ENCODE measurements around the gene EML6. TPM values are rescaled to one million over a fixed set of nuclear protein-coding genes. Genes with fewer than 3 reads are reported as not detected.

The EML6 gene
- total and polyA plus RNA-seq, 2 experiments from 2014 or later: 2.7 to 6.2 TPM

DNA sequence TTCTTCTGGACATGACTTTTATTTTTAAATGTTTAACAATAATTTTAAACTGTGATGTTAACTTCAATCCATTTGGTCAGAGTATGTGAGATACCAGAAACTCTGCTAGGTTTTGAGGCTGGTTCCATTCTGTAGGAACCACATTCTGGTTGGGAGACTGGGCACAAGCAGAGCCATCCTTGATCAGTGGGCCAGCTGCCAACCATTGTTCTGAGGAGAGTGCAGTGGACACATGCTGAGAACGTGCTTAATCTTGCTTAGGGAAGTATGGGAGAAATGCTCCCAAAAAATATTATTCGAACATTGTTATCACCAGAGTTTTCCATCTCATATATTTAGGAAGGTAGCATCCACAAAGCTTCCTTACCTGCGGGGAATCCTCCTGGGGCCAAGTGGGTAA, 171.0 kb downstream of the EML6 start (continued):
- TF ChIP-seq, protein P1, sequence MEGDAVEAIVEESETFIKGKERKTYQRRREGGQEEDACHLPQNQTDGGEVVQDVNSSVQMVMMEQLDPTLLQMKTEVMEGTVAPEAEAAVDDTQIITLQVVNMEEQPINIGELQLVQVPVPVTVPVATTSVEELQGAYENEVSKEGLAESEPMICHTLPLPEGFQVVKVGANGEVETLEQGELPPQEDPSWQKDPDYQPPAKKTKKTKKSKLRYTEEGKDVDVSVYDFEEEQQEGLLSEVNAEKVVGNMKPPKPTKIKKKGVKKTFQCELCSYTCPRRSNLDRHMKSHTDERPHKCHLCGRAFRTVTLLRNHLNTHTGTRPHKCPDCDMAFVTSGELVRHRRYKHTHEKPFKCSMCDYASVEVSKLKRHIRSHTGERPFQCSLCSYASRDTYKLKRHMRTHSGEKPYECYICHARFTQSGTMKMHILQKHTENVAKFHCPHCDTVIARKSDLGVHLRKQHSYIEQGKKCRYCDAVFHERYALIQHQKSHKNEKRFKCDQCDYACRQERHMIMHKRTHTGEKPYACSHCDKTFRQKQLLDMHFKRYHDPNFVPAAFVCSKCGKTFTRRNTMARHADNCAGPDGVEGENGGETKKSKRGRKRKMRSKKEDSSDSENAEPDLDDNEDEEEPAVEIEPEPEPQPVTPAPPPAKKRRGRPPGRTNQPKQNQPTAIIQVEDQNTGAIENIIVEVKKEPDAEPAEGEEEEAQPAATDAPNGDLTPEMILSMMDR (conservative IDR thresholded peaks at IDR 0.05; ENCODE audit: low read depth in 2 of 2): no peak
- no peak for TF ChIP-seq POLR2AphosphoS5 (IDR thresholded peaks at IDR 0.05; ENCODE audit: low read depth)

GRCh38 chr2:54895730-54896129, 172.3 kb downstream of the EML6 start:
- Histone ChIP-seq H3K27me3 (ENCODE audit: insufficient read depth) (no peaks in the 10 kb centered on the region), H3K79me2 (replicated peaks; ENCODE audit: insufficient read depth) (no peaks in the 10 kb centered on the region), H3K36me3 (ENCODE audit: insufficient read depth) (no peaks in the 10 kb centered on the region), H3K4me2 (no peak overlapping the region), H2AFZ (no peak overlapping the region), H3F3A (replicated peaks; ENCODE audit: low read depth) (no peaks in the 10 kb centered on the region), H3K4me1 (ENCODE audit: insufficient read depth) (no peaks in the 10 kb centered on the region), H3K9me2 (ENCODE audit: insufficient read depth) (no peaks in the 10 kb centered on the region), H3K27ac (ENCODE audit: low read depth) (no peak overlapping the region), H4K20me1 (replicated peaks; ENCODE audit: insufficient read depth) (no peaks in the 10 kb centered on the region), H3K4me3 (no peak overlapping the region)
- DNase-seq (ENCODE audit: low spot score) (no peak), ATAC-seq (no peak)
- no peaks in the 10 kb centered on the region; the same call in 2 of the 3 replicates for H3K9me3 Mint-ChIP-seq
- H3K36me3 Mint-ChIP-seq (ENCODE audit: low read depth): no peaks in the 10 kb centered on the region
- no peaks in the 10 kb centered on the region for H3K4me1 Mint-ChIP-seq
- H3K27ac Mint-ChIP-seq: no peak overlapping the region
- no peaks in the 10 kb centered on the region for H3K27me3 Mint-ChIP-seq (ENCODE audit: insufficient read depth, low read depth, poor library complexity)
- no peak overlapping the region for H3K4me3 Mint-ChIP-seq
- TF ChIP-seq NANOG (IDR thresholded peaks at IDR 0.05; ENCODE audit: borderline replicate concordance) (no peak), ZNF114 (CRISPR knock-in tag; IDR thresholded peaks at IDR 0.05) (no peak), CREB1 (CRISPR knock-in tag; IDR thresholded peaks at IDR 0.05; ENCODE audit: low read depth) (no peak), ZNF462 (CRISPR knock-in tag; IDR thresholded peaks at IDR 0.05) (no peak), EZH2phosphoT487 (IDR thresholded peaks at IDR 0.05; ENCODE audit: unreplicated experiment) (no peak), EZH2 (IDR thresholded peaks at IDR 0.05; ENCODE audit: low read depth, unreplicated experiment) (no peak), POLR2AphosphoS5 (IDR thresholded peaks at IDR 0.05; ENCODE audit: low read depth) (no peak)
- TF ChIP-seq, protein P2, sequence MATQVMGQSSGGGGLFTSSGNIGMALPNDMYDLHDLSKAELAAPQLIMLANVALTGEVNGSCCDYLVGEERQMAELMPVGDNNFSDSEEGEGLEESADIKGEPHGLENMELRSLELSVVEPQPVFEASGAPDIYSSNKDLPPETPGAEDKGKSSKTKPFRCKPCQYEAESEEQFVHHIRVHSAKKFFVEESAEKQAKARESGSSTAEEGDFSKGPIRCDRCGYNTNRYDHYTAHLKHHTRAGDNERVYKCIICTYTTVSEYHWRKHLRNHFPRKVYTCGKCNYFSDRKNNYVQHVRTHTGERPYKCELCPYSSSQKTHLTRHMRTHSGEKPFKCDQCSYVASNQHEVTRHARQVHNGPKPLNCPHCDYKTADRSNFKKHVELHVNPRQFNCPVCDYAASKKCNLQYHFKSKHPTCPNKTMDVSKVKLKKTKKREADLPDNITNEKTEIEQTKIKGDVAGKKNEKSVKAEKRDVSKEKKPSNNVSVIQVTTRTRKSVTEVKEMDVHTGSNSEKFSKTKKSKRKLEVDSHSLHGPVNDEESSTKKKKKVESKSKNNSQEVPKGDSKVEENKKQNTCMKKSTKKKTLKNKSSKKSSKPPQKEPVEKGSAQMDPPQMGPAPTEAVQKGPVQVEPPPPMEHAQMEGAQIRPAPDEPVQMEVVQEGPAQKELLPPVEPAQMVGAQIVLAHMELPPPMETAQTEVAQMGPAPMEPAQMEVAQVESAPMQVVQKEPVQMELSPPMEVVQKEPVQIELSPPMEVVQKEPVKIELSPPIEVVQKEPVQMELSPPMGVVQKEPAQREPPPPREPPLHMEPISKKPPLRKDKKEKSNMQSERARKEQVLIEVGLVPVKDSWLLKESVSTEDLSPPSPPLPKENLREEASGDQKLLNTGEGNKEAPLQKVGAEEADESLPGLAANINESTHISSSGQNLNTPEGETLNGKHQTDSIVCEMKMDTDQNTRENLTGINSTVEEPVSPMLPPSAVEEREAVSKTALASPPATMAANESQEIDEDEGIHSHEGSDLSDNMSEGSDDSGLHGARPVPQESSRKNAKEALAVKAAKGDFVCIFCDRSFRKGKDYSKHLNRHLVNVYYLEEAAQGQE (IDR thresholded peaks at IDR 0.05; ENCODE audit: unreplicated experiment): no peak
- TF ChIP-seq, protein P1 (conservative IDR thresholded peaks at IDR 0.05; ENCODE audit: low read depth in 2 of 2): no peak
- TF ChIP-seq, protein P3, sequence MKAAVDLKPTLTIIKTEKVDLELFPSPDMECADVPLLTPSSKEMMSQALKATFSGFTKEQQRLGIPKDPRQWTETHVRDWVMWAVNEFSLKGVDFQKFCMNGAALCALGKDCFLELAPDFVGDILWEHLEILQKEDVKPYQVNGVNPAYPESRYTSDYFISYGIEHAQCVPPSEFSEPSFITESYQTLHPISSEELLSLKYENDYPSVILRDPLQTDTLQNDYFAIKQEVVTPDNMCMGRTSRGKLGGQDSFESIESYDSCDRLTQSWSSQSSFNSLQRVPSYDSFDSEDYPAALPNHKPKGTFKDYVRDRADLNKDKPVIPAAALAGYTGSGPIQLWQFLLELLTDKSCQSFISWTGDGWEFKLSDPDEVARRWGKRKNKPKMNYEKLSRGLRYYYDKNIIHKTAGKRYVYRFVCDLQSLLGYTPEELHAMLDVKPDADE (IDR thresholded peaks at IDR 0.05): no peak

All from GM23338 (cell line).